GDM1 (cell line): ENCODE measurements around the gene STK38.

Source experiments
- DNase-seq: peaks from one replicate; lab custom pipeline; 2025; lab: John Stamatoyannopoulos, UW

STK38 gene

GRCh38 chr6:36523451-36523850 is 23.8 kb downstream of the STK38 start:
- DNase-seq, result no peak

GRCh38 chr6:36519352-36519751 is 27.9 kb downstream of the STK38 start:
- DNase-seq, result no peak

GRCh38 chr6:36517408-36517807 is 29.9 kb downstream of the STK38 start:
- no peak for DNase-seq

- no peak for DNase-seq
These were observed 30.3 kb downstream of the STK38 start for GRCh38 chr6:36516988-36517387.

- no peak for DNase-seq
These were observed 30.7 kb downstream of the STK38 start for GRCh38 chr6:36516559-36516958.

GRCh38 chr6:36515844-36516243 is 31.4 kb downstream of the STK38 start:
- DNase-seq, result no peak

GRCh38 chr6:36514554-36515456 is 32.5 kb downstream of the STK38 start:
- no peak for DNase-seq

GRCh38 chr6:36510365-36510764 is 36.9 kb downstream of the STK38 start:
- no peak for DNase-seq

GRCh38 chr6:36508532-36508931 is 38.7 kb downstream of the STK38 start:
- no peak for DNase-seq

GRCh38 chr6:36506611-36507010 is 40.7 kb downstream of the STK38 start:
- DNase-seq, result no peak

- DNase-seq, result no peak
These were observed 41.3 kb downstream of the STK38 start for GRCh38 chr6:36505744-36506534.

- DNase-seq, result no peak
These were observed 42.3 kb downstream of the STK38 start for GRCh38 chr6:36504982-36505381.

- no peak for DNase-seq
These were observed 43.1 kb downstream of the STK38 start for GRCh38 chr6:36504181-36504580.

- no peak for DNase-seq
These were observed 45.6 kb downstream of the STK38 start for GRCh38 chr6:36501686-36502085.

- no peak for DNase-seq
These were observed 47.4 kb downstream of the STK38 start for GRCh38 chr6:36499918-36500317.

- DNase-seq, result no peak
These were observed 52.2 kb downstream of the STK38 start for GRCh38 chr6:36495086-36495485.

GRCh38 chr6:36493859-36494258 is 53.4 kb downstream of the STK38 start:
- no peak for DNase-seq

GRCh38 chr6:36493319-36493718 is 54.0 kb downstream of the STK38 start:
- DNase-seq, result no peak

GRCh38 chr6:36492621-36493020 is 54.7 kb downstream of the STK38 start:
- no peak for DNase-seq

GRCh38 chr6:36492092-36492491 is 55.2 kb downstream of the STK38 start:
- DNase-seq, result no peak

GRCh38 chr6:36491378-36491965 is 55.8 kb downstream of the STK38 start:
- DNase-seq, result no peak

GRCh38 chr6:36489426-36489825 is 57.9 kb downstream of the STK38 start:
- no peak for DNase-seq

GRCh38 chr6:36488221-36488620 is 59.1 kb downstream of the STK38 start:
- DNase-seq, result no peak
